ENCODE results near the gene RIOK1. TPM values are rescaled to one million over a fixed set of nuclear protein-coding genes. Genes with fewer than 3 reads are reported as not detected.

The RIOK1 gene
- total RNA-seq, 4 donors from 2014 or later = 9.0 to 24.8 (median 13.9) TPM

DNA sequence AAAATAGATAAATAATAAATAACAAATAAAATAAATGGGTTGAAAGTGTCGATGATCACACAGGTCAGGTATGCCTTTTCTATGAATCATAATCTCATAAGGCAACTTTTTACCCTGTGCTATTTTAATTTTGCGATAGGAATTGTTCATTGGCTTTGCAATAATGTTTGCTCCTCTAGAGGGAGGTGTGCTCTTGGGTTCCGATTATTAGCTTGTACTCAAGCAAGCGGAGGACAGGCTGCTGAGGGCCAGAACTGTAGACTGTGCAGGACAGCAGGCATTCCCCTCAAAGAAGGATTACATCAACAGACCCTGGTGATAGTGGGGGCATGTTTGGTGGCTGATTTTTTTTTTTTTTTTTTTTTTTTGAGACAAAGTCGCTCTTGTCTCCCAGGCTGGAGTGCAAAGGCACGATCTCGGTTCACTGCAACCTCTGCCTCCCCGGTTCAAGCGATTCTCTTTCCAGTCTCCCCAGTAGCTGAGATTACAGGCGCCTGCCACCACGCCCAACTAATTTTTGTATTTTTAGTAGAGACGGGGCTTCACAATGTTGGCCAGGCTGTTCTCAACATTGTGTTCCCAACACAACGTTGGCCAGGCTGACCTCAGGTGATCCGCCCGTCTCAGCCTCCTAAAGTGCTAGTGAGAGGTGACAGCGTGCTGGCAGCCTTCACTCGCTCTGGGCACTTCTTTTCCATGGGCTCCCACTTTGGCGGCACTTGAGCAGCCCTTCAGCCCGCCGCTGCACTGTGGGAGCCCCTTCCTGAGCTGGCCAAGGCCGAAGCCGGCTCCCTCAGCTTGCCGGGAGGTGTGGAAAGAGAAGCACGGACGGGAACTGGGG is 35.6 kb downstream of the RIOK1 start:
- TF ChIP-seq, protein P1, sequence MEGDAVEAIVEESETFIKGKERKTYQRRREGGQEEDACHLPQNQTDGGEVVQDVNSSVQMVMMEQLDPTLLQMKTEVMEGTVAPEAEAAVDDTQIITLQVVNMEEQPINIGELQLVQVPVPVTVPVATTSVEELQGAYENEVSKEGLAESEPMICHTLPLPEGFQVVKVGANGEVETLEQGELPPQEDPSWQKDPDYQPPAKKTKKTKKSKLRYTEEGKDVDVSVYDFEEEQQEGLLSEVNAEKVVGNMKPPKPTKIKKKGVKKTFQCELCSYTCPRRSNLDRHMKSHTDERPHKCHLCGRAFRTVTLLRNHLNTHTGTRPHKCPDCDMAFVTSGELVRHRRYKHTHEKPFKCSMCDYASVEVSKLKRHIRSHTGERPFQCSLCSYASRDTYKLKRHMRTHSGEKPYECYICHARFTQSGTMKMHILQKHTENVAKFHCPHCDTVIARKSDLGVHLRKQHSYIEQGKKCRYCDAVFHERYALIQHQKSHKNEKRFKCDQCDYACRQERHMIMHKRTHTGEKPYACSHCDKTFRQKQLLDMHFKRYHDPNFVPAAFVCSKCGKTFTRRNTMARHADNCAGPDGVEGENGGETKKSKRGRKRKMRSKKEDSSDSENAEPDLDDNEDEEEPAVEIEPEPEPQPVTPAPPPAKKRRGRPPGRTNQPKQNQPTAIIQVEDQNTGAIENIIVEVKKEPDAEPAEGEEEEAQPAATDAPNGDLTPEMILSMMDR (IDR thresholded peaks at IDR 0.05; ENCODE audit: low read depth) = no peak

GRCh38 chr6:7425808-7426190 is 36.2 kb downstream of the RIOK1 start:
- TF ChIP-seq, protein P1 (IDR thresholded peaks at IDR 0.05; ENCODE audit: low read depth) = no peak

GRCh38 chr6:7426447-7427169 is 37.0 kb downstream of the RIOK1 start:
- TF ChIP-seq, protein P1 (IDR thresholded peaks at IDR 0.05; ENCODE audit: low read depth) = no peak

DNA sequence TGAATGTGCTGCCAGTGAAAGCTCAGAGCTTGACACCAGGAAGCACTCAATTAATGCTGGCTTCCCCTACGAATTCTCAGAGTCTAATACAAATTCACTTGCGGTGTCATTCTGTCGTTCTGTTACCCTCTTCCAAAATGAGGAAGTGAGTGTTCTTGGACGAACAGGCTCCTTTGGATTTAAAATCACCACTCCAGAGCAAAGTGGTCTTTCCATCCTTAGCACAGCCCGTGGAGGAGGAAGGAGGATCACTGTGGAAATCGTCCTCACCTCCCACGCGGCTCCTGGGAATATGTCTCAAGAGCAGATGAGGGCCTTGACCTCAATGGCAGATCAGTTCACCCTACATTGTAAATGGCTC is 41.7 kb downstream of the RIOK1 start:
- TF ChIP-seq, protein P1 (IDR thresholded peaks at IDR 0.05; ENCODE audit: low read depth) = no peak

DNA sequence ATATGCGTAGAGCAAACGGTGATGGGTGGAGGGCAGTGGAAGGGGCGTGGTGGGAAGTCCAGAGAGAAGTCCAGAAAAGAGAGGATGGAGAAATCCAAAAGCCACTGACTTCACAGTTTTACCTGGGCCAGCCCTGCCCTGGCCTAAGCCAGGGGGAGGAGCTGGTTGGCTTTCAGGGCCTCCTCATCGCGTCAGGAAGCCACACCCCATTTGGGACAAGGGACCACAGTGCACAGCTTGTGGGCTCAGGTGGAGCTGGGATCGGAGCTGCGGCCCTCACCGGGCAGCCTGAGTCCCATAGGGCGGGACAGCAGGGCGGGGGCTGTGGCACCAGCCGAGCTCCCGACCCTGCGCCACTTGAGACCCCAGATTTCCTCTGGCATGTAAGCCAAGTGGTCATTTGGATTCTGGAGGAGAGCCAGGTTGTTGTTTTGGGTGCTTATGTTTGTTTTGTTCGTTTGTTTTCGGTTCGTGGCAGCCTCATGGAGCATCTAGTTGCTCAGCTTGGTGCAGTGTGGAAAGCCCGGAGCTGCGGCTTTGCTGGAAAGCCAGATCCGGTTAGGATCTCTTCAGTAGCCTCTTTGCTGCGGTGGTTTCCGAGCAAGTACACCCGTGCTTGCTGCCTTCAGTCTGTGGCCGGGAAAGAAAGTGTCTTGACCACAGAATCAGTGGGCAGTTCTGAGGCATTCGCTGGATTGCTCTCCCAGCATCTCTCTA is 42.2 kb downstream of the RIOK1 start:
- TF ChIP-seq, protein P1 (IDR thresholded peaks at IDR 0.05; ENCODE audit: low read depth) = no peak

DNA sequence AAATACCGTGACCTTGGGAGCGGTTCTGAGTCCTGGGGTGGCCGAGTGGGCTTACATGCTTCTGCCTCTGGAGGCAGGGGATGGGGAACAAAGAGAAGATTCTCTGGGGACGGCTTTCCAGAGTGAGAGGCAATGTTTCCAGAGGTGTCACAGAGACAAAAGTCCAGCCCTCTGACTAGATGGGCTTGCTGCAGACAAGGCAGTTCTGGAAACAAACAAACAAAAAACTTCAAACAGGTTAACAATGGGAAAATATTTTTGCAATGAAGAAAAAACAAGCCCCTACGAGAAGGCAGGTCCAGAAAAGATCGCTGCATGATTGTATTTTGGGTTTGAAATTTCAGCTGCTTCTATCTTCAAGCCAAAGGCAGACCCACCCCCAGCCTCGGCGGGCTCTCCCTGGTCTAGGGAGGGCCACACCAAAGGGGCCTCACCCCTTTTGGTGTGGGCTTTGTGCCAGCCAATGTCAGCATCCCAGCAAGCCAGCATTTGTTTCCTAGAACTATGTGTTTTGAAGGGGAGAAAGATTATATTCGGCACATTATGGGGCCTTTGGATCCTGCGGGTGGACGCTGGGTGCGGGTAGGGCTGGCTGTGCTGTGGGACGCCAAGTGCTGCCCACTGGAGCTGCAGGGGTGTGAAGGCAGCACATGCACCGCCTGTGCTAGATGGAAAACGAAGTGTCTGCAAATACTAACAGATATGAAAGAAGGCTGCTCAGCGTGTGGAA is 42.9 kb downstream of the RIOK1 start:
- TF ChIP-seq, protein P1 (IDR thresholded peaks at IDR 0.05; ENCODE audit: low read depth) = no peak

All from subcutaneous adipose tissue (tissue), 4 donors.